Transverse colon (tissue), 4 donors: ENCODE measurements around the gene ABCD1. TPM values are rescaled to one million over a fixed set of nuclear protein-coding genes. Genes with fewer than 3 reads are reported as not detected.

ENCODE experiments used
- DNase-seq: peaks from one replicate; pipeline ENCODE4 v3.0.0-alpha.2; 2019
- H3K27ac ChIP-seq, 4 donors: fragments of 200-600 bp; sonication (generic); 2 replicates each; pipeline ENCODE4 v1.5.1; 2016 to 2018; ENCODE audit warnings: inconsistent platforms in 4 of 4
- H3K27me3 ChIP-seq: fragments of 200-600 bp; sonication (generic); 2 replicates; pipeline ENCODE4 v1.5.1; 2017; ENCODE audit warnings: inconsistent platforms
- H3K36me3 ChIP-seq, 4 donors: fragments of 200-600 bp; sonication (generic); 2 replicates each; pipeline ENCODE4 v1.5.1; 2017 to 2019; ENCODE audit warnings: inconsistent platforms in 4 of 4
- H3K4me1 ChIP-seq, 4 donors: fragments of 200-600 bp; sonication (generic); 2 replicates each; pipeline ENCODE4 v1.5.1; 2017 to 2020; ENCODE audit warnings: inconsistent platforms in 4 of 4
- H3K4me3 ChIP-seq, 4 donors: fragments of 200-600 bp; sonication (generic); 1 replicate in 1 of 4; 2 replicates in 3 of 4; pipeline versions ENCODE4 v1.5.1 to v1.6.1; 2017 to 2019; ENCODE audit warnings: inconsistent platforms in 4 of 4
- H3K9me3 ChIP-seq, 2 donors: fragments of 200-600 bp; sonication (generic); 2 replicates each; pipeline ENCODE4 v1.5.1; 2017 to 2019; ENCODE audit warnings: inconsistent platforms in 2 of 2
- EP300 ChIP-seq: sonication (generic); formaldehyde crosslinking; IDR thresholded peaks from one replicate; pipeline ENCODE4 v1.6.1; 2017; ENCODE audit warnings: antibody characterized with exemption, low read depth
- POLR2A ChIP-seq: fragments of 450-650 bp; IDR thresholded peaks from one replicate; pipeline ENCODE4 v1.6.1; 2016; ENCODE audit warnings: antibody characterized with exemption, mild to moderate bottlenecking, moderate library complexity
- POLR2AphosphoS5 ChIP-seq, 3 donors: sonication (generic); formaldehyde crosslinking; IDR thresholded peaks; one replicate each; pipeline ENCODE4 v1.6.1; 2016; ENCODE audit warnings: antibody characterized with exemption in 3 of 3
- WGBS, 2 donors: methylation state at CpG; one replicate each; pipeline ENCODE4 v1.1.5; 2018; ENCODE audit warnings: low coverage in 1 of 2; 5-methylcytosine and 5-hydroxymethylcytosine counted together
- in situ Hi-C, 4 donors: fragments of 200-750 bp; cut with MboI; loops; one replicate each; pipeline versions ENCODE4 v1.15.0 to v1.15.1; 2017; ENCODE audit warnings: low sequenced_read_pairs in 3 of 4, low pct_ligation_motif_present in 1 of 4, low pct_unique_long_range_greater_than_20kb in 1 of 4
- intact Hi-C: fragments of 100-400 bp; cut with DNase I; formaldehyde crosslinking; loops from one replicate; pipeline ENCODE4 v1.15.1; 2023; ENCODE audit warnings: low total_unique reads
- total RNA-seq, 4 donors: library from RNA; depleted of rRNA; stranded (reverse); fragments of >200 nt; gene quantifications; one replicate each; pipeline ENCODE4 v1.1.0, GENCODE V29; 2016
- TF ChIP-seq, protein P1 (sequence below), 5 experiments: fragments of 200-600 bp in 3 of 5; fragments of 450-650 bp in 2 of 5; sonication (generic) in 3 of 5; IDR thresholded peaks; 1 replicate in 2 of 5; 2 replicates in 3 of 5; pipeline ENCODE4 v1.5.1; 2016 to 2017; ENCODE audit warnings: antibody characterized with exemption in 5 of 5, inconsistent platforms in 3 of 5, mild to moderate bottlenecking in 2 of 5, moderate library complexity in 1 of 5

ABCD1 gene
- total RNA-seq, 4 donors from 2014 or later: 7.0 to 50.5 (median 18.1) TPM

DNA sequence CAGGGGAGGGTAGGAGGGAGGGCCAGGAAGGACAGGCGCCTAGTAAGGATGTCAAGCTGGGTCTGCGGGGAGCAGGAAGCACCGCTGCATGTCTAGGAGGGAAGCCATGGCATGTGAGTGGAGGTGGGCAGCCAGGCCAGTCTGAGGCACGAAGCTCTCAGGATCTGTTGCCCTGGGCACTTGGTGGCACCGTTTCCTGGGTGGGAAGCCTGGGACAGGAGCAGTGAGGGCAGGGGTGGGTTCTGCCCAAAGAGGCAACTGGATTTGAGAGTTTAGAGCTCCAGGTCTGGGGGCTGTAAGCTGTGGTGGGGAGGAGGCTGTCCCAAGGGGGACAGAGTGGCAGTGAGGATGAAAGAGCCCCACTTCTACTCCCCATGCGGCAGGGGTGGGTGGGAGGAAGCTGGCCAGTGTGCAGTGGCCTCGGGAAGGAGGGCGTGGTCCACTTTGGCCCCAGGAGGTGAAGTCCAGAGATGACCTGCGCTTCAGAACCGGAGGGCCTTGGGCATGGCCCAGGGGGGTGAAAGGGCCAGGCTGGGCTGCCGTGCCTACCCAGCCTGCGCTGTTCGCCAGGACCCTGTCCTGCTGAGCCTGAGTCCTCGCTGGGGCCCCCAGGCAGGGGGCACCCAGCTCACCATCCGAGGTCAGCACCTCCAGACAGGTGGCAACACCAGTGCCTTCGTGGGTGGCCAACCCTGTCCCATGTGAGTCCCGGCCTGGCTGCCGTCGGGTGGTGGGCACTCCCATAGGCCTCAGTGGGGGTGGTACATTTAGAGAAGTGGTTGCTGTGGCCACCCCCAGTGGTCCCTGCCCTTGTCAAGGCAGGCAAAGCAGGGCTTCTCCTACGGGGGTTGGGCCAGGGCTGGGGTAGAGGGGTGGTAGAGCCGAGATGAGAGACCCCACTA lies 47.9 kb downstream of the ABCD1 start:
- Histone ChIP-seq H3K27me3 (no peaks in the 10 kb centered on the region), H3K4me3 (no peak overlapping the region), H3K27ac (no peak overlapping the region), H3K36me3 (no peaks in the 10 kb centered on the region), H3K9me3 (no peaks in the 10 kb centered on the region), H3K4me1 (no peaks in the 10 kb centered on the region)
- no peak for TF ChIP-seq EP300
- TF ChIP-seq, protein P1, sequence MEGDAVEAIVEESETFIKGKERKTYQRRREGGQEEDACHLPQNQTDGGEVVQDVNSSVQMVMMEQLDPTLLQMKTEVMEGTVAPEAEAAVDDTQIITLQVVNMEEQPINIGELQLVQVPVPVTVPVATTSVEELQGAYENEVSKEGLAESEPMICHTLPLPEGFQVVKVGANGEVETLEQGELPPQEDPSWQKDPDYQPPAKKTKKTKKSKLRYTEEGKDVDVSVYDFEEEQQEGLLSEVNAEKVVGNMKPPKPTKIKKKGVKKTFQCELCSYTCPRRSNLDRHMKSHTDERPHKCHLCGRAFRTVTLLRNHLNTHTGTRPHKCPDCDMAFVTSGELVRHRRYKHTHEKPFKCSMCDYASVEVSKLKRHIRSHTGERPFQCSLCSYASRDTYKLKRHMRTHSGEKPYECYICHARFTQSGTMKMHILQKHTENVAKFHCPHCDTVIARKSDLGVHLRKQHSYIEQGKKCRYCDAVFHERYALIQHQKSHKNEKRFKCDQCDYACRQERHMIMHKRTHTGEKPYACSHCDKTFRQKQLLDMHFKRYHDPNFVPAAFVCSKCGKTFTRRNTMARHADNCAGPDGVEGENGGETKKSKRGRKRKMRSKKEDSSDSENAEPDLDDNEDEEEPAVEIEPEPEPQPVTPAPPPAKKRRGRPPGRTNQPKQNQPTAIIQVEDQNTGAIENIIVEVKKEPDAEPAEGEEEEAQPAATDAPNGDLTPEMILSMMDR (IDR thresholded peaks at IDR 0.05): no peak
- no peak for DNase-seq
- in situ Hi-C loops: loop anchor here in 1 of 4 donors (25.0 kb wide), 1 partner anchor 190 kb away; the partner anchor contains the start of genes HCFC1 and TMEM187
- 84% methylated on average over 18 of the region's 21 CpGs; no CpG with 5 or more reads in 1 of the 2 donors for WGBS, 2 donors
- intact Hi-C loops: no loop called here

DNA sequence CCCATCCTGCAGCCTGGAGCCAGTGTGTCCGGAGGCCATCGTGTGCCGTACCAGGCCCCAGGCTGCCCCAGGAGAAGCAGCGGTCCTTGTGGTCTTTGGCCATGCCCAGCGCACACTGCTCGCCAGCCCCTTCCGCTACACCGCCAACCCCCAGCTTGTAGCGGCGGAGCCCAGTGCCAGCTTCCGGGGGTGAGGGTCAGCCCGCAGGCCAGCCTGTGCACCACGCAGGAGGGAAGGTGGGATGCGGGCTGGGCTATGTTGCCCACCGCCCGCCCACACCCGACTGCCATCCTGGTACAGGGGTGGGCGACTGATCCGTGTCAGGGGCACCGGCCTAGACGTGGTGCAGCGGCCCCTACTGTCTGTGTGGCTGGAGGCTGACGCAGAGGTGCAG lies 48.6 kb downstream of the ABCD1 start:
- H3K9me3 ChIP-seq: no peaks in the 10 kb centered on the region
- H3K36me3 ChIP-seq: no peaks in the 10 kb centered on the region
- H3K27ac ChIP-seq: no peak overlapping the region
- no peak for DNase-seq
- no peak for TF ChIP-seq POLR2AphosphoS5 (IDR thresholded peaks at IDR 0.05)
- TF ChIP-seq, protein P1 (IDR thresholded peaks at IDR 0.05): no peak
- no peak for TF ChIP-seq POLR2A
- no peaks in the 10 kb centered on the region for H3K4me1 ChIP-seq
- WGBS, 2 donors: 92% methylated on average over 22 of the region's 23 CpGs; no CpG with 5 or more reads in 1 of the 2 donors
- intact Hi-C loops: no loop called here
- in situ Hi-C loops: loop anchor here in 1 of 4 donors (25.0 kb wide), 1 partner anchor 189 kb away; the partner anchor contains the start of genes HCFC1 and TMEM187
- no peak overlapping the region for H3K4me3 ChIP-seq
- no peaks in the 10 kb centered on the region for H3K27me3 ChIP-seq

DNA sequence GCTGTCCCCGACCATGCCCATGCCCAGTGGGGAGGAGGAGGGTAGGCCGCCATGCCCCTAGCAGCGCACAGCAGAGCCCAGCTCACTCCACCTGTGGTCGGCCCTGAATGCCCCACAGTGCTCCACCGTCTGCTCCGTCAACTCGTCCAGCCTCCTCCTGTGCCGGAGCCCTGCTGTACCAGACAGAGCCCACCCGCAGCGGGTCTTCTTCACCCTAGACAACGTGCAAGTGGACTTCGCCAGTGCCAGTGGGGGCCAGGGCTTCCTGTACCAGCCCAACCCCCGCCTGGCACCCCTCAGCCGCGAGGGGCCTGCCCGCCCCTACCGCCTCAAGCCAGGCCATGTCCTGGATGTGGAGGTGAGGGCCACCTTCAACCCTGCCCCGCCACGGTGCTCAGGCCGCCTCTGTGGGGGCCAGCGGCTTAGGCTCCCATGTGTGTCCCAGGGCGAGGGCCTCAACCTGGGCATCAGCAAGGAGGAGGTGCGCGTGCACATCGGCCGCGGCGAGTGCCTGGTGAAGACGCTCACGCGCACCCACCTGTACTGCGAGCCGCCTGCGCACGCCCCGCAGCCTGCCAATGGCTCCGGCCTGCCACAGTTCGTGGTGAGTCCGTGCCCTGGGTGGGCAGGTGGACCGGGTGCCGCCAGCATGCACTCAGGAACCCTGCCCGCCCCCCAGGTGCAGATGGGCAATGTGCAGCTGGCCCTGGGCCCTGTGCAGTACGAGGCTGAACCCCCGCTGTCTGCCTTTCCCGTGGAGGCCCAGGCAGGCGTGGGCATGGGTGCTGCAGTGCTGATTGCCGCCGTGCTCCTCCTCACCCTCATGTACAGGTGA lies 49.3 kb downstream of the ABCD1 start:
- intact Hi-C loops (no loop called here), in situ Hi-C loops (loop anchor here in 1 of 4 donors (25.0 kb wide), 1 partner anchor 188 kb away; the partner anchor contains the start of genes HCFC1 and TMEM187)
- DNase-seq: no peak
- Histone ChIP-seq H3K27ac (no peak overlapping the region), H3K4me1 (no peaks in the 10 kb centered on the region), H3K4me3 (no peak overlapping the region), H3K9me3 (no peaks in the 10 kb centered on the region), H3K27me3 (no peaks in the 10 kb centered on the region), H3K36me3 (no peaks in the 10 kb centered on the region)
- 94% methylated on average over 42 of the region's 48 CpGs; no CpG with 5 or more reads in 1 of the 2 donors for WGBS, 2 donors
- TF ChIP-seq POLR2A (no peak), EP300 (no peak), POLR2AphosphoS5 (IDR thresholded peaks at IDR 0.05) (no peak)
- TF ChIP-seq, protein P1 (IDR thresholded peaks at IDR 0.05): no peak
